ENCODE measurements around the gene GRIP2.

DNA sequence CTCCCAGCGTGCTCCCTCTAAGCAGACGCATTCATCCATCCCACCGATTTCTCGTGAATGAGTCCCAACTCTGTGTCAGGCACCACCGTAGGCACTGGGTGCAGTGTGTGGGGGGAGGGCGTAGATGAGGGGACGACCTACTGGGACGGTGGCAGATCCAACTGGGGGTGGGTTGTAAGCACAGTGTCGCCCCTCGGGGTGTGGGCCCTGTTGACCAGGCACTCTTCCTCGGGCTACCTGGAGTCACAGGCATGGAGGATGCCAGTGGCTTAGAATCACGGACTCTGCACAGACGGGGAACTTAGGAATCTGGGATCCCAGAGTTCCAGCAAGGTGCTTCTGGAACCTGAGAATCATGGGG lies 71.5 kb downstream of the GRIP2 start:
- TF ChIP-seq GATA3 (IDR thresholded peaks at IDR 0.05; ENCODE audit: low read depth, low read length) (no peak), GATA2 (IDR thresholded peaks at IDR 0.05; ENCODE audit: low read depth, low read length) (no peak)
